SJCRH30 (cell line): Measurements from ENCODE around the gene DCAF11. TPM values are rescaled to one million over a fixed set of nuclear protein-coding genes. Genes with fewer than 3 reads are reported as not detected.

ENCODE experiments used
- DNase-seq, 2 experiments: peaks; one replicate each; pipeline ENCODE4 v3.0.0-alpha.2; 2015 to 2020
- H3K27ac ChIP-seq: fragments of 250-450 bp; sonication (Bioruptor Pico); 2 replicates; pipeline ENCODE4 v1.5.1; 2020; ENCODE audit warnings: mild to moderate bottlenecking, moderate library complexity
- H3K27me3 ChIP-seq: fragments of 250-450 bp; sonication (Bioruptor Pico); 2 replicates; pipeline ENCODE4 v1.5.1; 2020; ENCODE audit warnings: mild to moderate bottlenecking, moderate library complexity
- H3K36me3 ChIP-seq: fragments of 250-450 bp; sonication (Bioruptor Pico); 2 replicates; pipeline ENCODE4 v1.5.1; 2020; ENCODE audit warnings: mild to moderate bottlenecking, moderate library complexity
- H3K4me1 ChIP-seq: fragments of 250-450 bp; sonication (Bioruptor Pico); 2 replicates; pipeline ENCODE4 v1.5.1; 2020; ENCODE audit warnings: mild to moderate bottlenecking, moderate library complexity
- H3K4me3 ChIP-seq: fragments of 250-450 bp; sonication (Bioruptor Pico); 2 replicates; pipeline ENCODE4 v1.5.1; 2020; ENCODE audit warnings: mild to moderate bottlenecking, moderate library complexity
- H3K9me3 ChIP-seq: fragments of 250-450 bp; sonication (Bioruptor Pico); replicated peaks from 2 replicates; pipeline ENCODE4 v1.5.1; 2020; ENCODE audit warnings: mild to moderate bottlenecking, moderate library complexity
- total RNA-seq: library from RNA; depleted of rRNA; stranded (reverse); fragments of >200 nt; shearing (Covaris generic); gene quantifications from 2 replicates; pipeline ENCODE4 v1.2.3, GENCODE V29; 2014

The DCAF11 gene
- total RNA-seq, 1 experiment from 2014 or later, result 82.0 TPM

- H3K4me3 ChIP-seq, result peak within 1 kb of the TSS; percentile 84
- peaks cover 29% of the 10 kb centered on the region for H3K36me3 ChIP-seq
- no peaks in the 10 kb centered on the region for H3K27me3 ChIP-seq
- H3K4me1 ChIP-seq, result peaks cover 8% of the 10 kb centered on the region; the same call in 1 of the 2 replicates
- DNase-seq, result peak; percentile 100
- no peaks in the 10 kb centered on the region for H3K9me3 ChIP-seq
- H3K27ac ChIP-seq, result peak within 1 kb of the TSS; percentile 99
These were observed 26.7 kb downstream of the DCAF11 start, which contains the start of gene EMC9 for GRCh38 chr14:24141097-24141880. Gene EMC9 (minus strand): TSS chr14:24141591. CDS start chr14:24141304, 287 bp downstream.

GRCh38 chr14:24143511-24143910 lies 28.9 kb downstream of the DCAF11 start:
- H3K27ac ChIP-seq, result no peak overlapping the region
- H3K4me3 ChIP-seq, result no peak overlapping the region
- no peak for DNase-seq
- H3K4me1 ChIP-seq, result peaks cover 11% of the 10 kb centered on the region
- H3K9me3 ChIP-seq, result no peaks in the 10 kb centered on the region
- no peaks in the 10 kb centered on the region for H3K27me3 ChIP-seq
- H3K36me3 ChIP-seq, result peaks cover 15% of the 10 kb centered on the region

DNA sequence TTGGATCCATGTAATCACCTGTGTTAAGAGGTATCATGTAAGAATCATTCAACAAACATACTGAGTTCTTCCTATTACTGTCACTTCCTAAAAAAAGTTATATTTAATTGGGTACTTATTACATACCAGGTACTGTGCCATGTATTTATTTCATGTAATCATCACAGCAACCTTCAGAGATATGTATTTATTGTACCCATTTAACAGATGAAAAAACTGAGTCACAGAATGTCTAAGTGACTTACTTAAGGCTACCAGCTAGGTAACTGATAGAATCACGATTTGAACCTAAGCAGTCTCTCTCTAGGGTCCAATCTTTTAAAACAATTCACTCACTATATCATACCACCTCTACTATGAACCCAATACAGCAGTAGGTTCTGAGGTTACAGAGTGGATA lies 29.9 kb downstream of the DCAF11 start:
- Histone ChIP-seq H3K27ac (no peak overlapping the region), H3K36me3 (peaks cover 7% of the 10 kb centered on the region)

DNA sequence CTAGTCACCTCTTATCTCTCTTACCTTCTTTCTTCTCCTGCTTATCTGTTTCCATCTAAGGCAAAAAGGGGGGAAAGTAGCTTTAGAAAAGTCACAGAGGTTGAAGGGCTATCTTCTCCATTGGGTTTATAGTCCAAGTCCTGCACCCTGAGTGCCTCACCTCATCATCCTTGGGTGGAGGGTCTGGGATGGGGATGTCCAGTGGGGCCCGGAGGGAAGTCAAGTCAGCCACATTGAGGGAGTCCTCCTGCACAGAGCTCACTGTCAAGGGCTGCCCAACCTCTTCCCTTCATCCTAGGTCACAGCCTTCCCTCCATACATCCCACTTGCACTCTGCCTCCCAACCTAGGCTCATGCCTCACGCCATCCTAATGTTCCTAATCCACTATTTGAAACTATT lies 30.6 kb downstream of the DCAF11 start:
- H3K27ac ChIP-seq, result no peak overlapping the region
- DNase-seq, result no peak
- no peaks in the 10 kb centered on the region for H3K27me3 ChIP-seq
- H3K9me3 ChIP-seq, result no peaks in the 10 kb centered on the region
- H3K36me3 ChIP-seq, result peaks cover 9% of the 10 kb centered on the region
- peaks cover 3% of the 10 kb centered on the region; the same call in 1 of the 2 replicates for H3K4me1 ChIP-seq
- no peak overlapping the region for H3K4me3 ChIP-seq

More for the DNA sequence above, 29.9 kb downstream of the DCAF11 start:
- H3K27me3 ChIP-seq, result no peaks in the 10 kb centered on the region
- H3K4me1 ChIP-seq, result peaks cover 6% of the 10 kb centered on the region
- no peak for DNase-seq
- no peaks in the 10 kb centered on the region for H3K9me3 ChIP-seq
- H3K4me3 ChIP-seq, result no peak overlapping the region

GRCh38 chr14:24145690-24146452 lies 31.3 kb downstream of the DCAF11 start:
- Histone ChIP-seq H3K4me3 (peak overlapping the region; percentile 87), H3K9me3 (no peaks in the 10 kb centered on the region), H3K27me3 (no peaks in the 10 kb centered on the region), H3K36me3 (peaks cover 16% of the 10 kb centered on the region), H3K4me1 (peaks cover 3% of the 10 kb centered on the region; the same call in 1 of the 2 replicates), H3K27ac (peak overlapping the region; percentile 56)
- no peak for DNase-seq

DNA sequence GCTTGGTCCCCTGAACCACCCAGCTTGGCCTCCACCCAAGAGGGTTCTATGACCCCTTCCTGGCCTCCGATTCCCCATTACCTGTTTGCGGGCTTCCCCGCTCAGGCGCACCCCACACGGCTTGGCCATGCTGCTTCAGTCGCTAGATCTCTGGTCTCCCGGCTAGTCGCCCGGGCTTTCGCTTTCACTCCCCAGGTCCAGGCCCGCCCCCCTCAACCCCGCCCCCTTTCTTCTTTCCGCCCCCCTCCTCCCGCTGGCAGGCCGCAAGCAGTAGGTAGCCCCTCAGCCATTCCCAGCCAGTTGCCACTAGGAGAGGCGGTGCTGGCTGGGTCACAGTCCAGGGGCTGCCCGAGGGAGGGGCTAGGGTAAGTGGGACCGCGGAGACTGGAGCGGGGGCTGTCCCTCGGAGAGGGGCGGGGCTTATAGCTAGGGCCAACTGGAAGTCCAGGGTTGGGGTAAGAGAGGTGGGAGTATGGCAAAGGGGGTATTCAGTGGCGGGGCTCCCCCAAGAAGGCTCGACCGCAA lies 31.9 kb downstream of the DCAF11 start, which contains the start of gene PSME2:
Gene PSME2, minus strand, starts transcription at position 158 of the 525 bp plus-strand sequence. Its CDS starts 29 bp downstream, at position 129.
- no peaks in the 10 kb centered on the region for H3K9me3 ChIP-seq
- no peaks in the 10 kb centered on the region for H3K27me3 ChIP-seq
- peak; percentile 99 for DNase-seq
- peak within 1 kb of the TSS; percentile 62 for H3K27ac ChIP-seq
- peaks cover 20% of the 10 kb centered on the region for H3K36me3 ChIP-seq
- peak within 1 kb of the TSS; percentile 87 for H3K4me3 ChIP-seq
- peaks cover 3% of the 10 kb centered on the region; the same call in 1 of the 2 replicates for H3K4me1 ChIP-seq

DNA sequence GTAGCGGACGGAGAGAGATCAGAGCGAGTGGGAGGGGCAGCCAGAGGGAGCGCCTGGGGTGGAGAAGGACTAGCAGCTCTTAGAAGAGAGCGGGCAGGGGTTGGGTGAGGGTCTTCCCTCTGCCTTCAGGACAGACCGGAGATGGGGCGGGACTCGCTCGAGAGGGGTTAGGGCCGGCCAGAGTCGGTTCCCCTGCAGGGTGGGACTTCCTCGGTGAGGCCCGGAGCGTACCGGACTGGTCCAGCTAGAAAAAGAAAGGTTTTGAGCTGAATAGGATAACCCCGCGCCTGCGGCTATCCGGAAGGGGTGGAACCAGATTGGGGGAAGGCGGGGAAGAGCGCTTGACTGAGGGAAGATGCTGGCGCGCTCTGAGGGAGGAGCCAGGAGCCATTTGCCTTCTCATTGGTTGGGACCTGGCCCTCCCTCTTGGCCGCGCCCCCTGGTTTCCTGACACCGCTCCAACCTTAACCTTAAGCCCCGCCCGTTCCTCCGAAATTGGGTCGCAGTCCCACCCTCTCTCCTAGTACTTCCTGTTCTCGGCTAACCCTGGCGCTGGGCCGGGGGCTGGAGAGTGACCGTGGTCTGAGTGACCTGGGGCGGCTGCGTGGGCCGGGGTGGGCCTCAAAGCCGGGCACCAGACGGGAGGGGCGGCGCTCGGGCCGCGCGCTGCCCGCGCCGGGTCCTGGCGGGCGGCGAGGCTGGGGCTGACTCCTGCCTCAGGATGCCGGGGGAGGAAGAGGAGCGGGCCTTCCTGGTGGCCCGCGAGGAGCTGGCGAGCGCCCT lies 32.6 kb downstream of the DCAF11 start, which contains the start of gene RNF31:
Gene RNF31, plus strand, starts transcription at position 521 of the 783 bp plus-strand sequence. Its CDS starts 201 bp downstream, at position 722.
- DNase-seq, result peak; percentile 98 to 99
- Histone ChIP-seq H3K27ac (peak within 1 kb of the TSS; percentile 62), H3K27me3 (no peaks in the 10 kb centered on the region), H3K9me3 (no peaks in the 10 kb centered on the region), H3K36me3 (peaks cover 27% of the 10 kb centered on the region), H3K4me3 (peak within 1 kb of the TSS; percentile 87), H3K4me1 (peaks cover 3% of the 10 kb centered on the region; the same call in 1 of the 2 replicates)

DNA sequence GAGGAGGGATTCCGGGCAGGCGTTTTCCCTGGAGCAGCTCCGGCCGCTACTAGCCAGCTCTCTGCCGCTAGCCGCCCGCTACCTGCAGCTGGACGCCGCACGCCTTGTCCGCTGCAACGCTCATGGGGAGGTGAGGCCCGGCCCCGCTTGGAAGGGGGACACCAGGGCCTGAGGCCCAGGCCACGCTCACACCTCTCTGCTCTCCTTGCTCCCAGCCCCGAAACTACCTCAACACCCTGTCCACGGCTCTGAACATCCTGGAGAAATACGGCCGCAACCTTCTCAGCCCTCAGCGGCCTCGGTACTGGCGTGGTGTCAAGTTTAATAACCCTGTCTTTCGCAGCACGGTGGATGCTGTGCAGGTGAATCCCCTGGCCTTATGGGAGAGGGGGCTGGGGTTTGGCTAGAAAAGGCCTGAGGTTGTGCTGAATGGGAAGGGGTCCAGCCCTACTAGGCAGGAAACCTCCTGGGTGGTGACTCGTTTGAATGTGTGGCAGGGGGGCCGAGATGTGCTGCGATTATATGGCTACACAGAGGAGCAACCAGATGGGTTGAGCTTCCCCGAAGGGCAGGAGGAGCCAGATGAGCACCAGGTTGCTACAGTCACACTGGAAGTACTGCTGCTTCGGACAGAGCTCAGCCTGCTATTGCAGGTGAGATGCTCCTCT lies 33.3 kb downstream of the DCAF11 start:
- peaks cover 3% of the 10 kb centered on the region; the same call in 1 of the 2 replicates for H3K4me1 ChIP-seq
- peak overlapping the region; percentile 8; the same call in 1 of the 2 replicates for H3K27ac ChIP-seq
- DNase-seq, result no peak
- peak overlapping the region; percentile 87 for H3K4me3 ChIP-seq
- peaks cover 32% of the 10 kb centered on the region for H3K36me3 ChIP-seq
- H3K9me3 ChIP-seq, result no peaks in the 10 kb centered on the region
- no peaks in the 10 kb centered on the region for H3K27me3 ChIP-seq

- Histone ChIP-seq H3K4me3 (no peak overlapping the region), H3K36me3 (peaks cover 35% of the 10 kb centered on the region), H3K9me3 (no peaks in the 10 kb centered on the region), H3K4me1 (peaks cover 3% of the 10 kb centered on the region; the same call in 1 of the 2 replicates), H3K27me3 (no peaks in the 10 kb centered on the region), H3K27ac (no peak overlapping the region)
- DNase-seq, result no peak
These were observed 34.9 kb downstream of the DCAF11 start for GRCh38 chr14:24149302-24149969.

DNA sequence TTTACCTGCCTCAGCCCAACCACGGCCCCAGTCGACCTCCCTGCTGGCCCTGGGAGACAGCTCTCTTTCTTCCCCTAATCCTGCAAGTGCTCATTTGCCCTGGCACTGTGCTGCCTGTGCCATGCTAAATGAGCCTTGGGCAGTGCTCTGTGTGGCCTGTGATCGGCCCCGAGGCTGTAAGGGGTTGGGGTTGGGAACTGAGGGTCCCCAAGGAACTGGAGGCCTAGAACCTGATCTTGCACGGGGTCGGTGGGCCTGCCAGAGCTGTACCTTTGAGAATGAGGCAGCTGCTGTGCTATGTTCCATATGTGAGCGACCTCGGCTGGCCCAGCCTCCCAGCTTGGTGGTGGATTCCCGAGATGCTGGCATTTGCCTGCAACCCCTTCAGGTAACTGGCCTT lies 35.5 kb downstream of the DCAF11 start:
- no peak for DNase-seq
- H3K27me3 ChIP-seq, result no peaks in the 10 kb centered on the region
- H3K4me1 ChIP-seq, result peaks cover 3% of the 10 kb centered on the region; the same call in 1 of the 2 replicates
- peaks cover 42% of the 10 kb centered on the region for H3K36me3 ChIP-seq
- no peak overlapping the region for H3K27ac ChIP-seq
- no peaks in the 10 kb centered on the region for H3K9me3 ChIP-seq
- H3K4me3 ChIP-seq, result no peak overlapping the region

- DNase-seq, result no peak
- H3K27me3 ChIP-seq, result no peaks in the 10 kb centered on the region
- H3K9me3 ChIP-seq, result no peaks in the 10 kb centered on the region
- peaks cover 47% of the 10 kb centered on the region for H3K36me3 ChIP-seq
- H3K27ac ChIP-seq, result no peak overlapping the region
- H3K4me1 ChIP-seq, result peaks cover 3% of the 10 kb centered on the region; the same call in 1 of the 2 replicates
- H3K4me3 ChIP-seq, result no peak overlapping the region
These were observed 36.0 kb downstream of the DCAF11 start for GRCh38 chr14:24150567-24150966.

GRCh38 chr14:24150993-24151392 lies 36.4 kb downstream of the DCAF11 start:
- Histone ChIP-seq H3K4me1 (peaks cover 3% of the 10 kb centered on the region; the same call in 1 of the 2 replicates), H3K36me3 (peaks cover 51% of the 10 kb centered on the region), H3K9me3 (no peaks in the 10 kb centered on the region), H3K27me3 (no peaks in the 10 kb centered on the region), H3K27ac (no peak overlapping the region), H3K4me3 (no peak overlapping the region)
- no peak for DNase-seq
